GM18909 (cell line): ENCODE measurements around the gene AP1G1.
A peak's percentile ranks its signal among the peaks of the same experiment; 100 is the strongest.
"Not testable (repeated sequence)": the region's sequence is repeated elsewhere in the genome, so short reads cannot be mapped to it uniquely, and the experiment has no call there.

Experiments used
- ATAC-seq: cut with Tn5 transposase; IDR thresholded peaks from one replicate; pipeline ENCODE4 v1.9.1; 2021; ENCODE audit warnings: mild to moderate bottlenecking; ENCODE audit not compliant: unreplicated experiment, poor library complexity

AP1G1 gene

GRCh38 chr16:71811261-71811803, 2.7 kb upstream of the AP1G1 start:
- no peak for ATAC-seq

- ATAC-seq = not testable (repeated sequence)
These were observed 1.5 kb upstream of the AP1G1 start for GRCh38 chr16:71810155-71810530.

- peak; percentile 29 for ATAC-seq
These were observed 585 bp downstream of the AP1G1 start for GRCh38 chr16:71807905-71808592.

- ATAC-seq = no peak
These were observed 5.3 kb downstream of the AP1G1 start for GRCh38 chr16:71803305-71803690.

GRCh38 chr16:71796501-71797097, 12.0 kb downstream of the AP1G1 start:
- no peak for ATAC-seq

- no peak for ATAC-seq
These were observed 13.7 kb downstream of the AP1G1 start for GRCh38 chr16:71794943-71795342.

GRCh38 chr16:71794018-71794417, 14.6 kb downstream of the AP1G1 start:
- ATAC-seq = no peak

- ATAC-seq = no peak
These were observed 16.5 kb downstream of the AP1G1 start for GRCh38 chr16:71792176-71792575.

GRCh38 chr16:71790329-71790728, 18.3 kb downstream of the AP1G1 start:
- not testable (repeated sequence) for ATAC-seq

GRCh38 chr16:71789136-71789535, 19.5 kb downstream of the AP1G1 start:
- ATAC-seq = no peak

- ATAC-seq = no peak
These were observed 20.1 kb downstream of the AP1G1 start for GRCh38 chr16:71788578-71788977.

GRCh38 chr16:71785143-71785542, 23.5 kb downstream of the AP1G1 start:
- ATAC-seq = not testable (repeated sequence)

- ATAC-seq = no peak
These were observed 24.5 kb downstream of the AP1G1 start for GRCh38 chr16:71784093-71784492.

- ATAC-seq = no peak
These were observed 26.9 kb downstream of the AP1G1 start for GRCh38 chr16:71781741-71782140.

GRCh38 chr16:71780521-71781089, 28.0 kb downstream of the AP1G1 start:
- no peak for ATAC-seq

- no peak for ATAC-seq
These were observed 29.9 kb downstream of the AP1G1 start for GRCh38 chr16:71778780-71779179.

GRCh38 chr16:71777329-71777728, 31.3 kb downstream of the AP1G1 start:
- ATAC-seq = no peak

- no peak for ATAC-seq
These were observed 32.7 kb downstream of the AP1G1 start for GRCh38 chr16:71775949-71776348.

GRCh38 chr16:71771571-71771970, 37.1 kb downstream of the AP1G1 start:
- no peak for ATAC-seq

GRCh38 chr16:71769222-71769621, 39.4 kb downstream of the AP1G1 start:
- ATAC-seq = no peak

GRCh38 chr16:71767060-71767900, 41.4 kb downstream of the AP1G1 start:
- no peak for ATAC-seq
